Medulla oblongata (tissue), 1 donor: Measurements from ENCODE around the gene MTHFSD.
A peak's percentile ranks its signal among the peaks of the same experiment; 100 is the strongest.

Source experiments
- DNase-seq: peaks from one replicate; pipeline ENCODE4 v3.0.0-alpha.2; 2015; ENCODE audit errors: extremely low spot score

The MTHFSD gene

DNA sequence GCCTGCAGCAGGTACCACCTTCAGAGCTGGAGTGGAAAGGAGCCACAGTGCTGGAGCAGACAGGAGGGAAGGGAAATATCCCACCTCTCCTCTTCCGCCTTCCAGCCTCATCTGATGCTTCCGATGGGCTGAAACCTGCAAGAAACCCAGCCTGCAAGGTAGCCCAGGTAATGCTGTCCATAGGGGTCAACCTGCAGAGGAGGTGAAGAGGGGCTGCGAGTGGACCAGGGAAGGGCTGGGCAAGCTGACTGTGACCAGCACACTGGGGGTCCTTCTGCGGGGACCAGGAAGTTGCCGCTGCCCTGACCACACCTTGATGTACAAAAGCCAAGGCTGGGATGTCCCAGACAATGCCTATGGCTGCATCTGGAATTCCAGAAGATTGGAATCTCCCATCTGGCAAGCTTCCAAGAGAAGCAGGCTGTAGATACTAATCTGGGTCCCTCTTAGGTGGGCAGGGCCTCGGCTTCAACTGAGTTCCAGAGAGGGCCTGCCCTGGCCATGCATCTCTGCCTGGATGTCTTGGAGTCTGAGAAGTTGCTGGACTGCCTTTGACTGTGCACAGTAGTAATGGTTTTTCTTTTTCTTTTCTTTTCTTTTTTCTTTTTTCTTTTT, 29.1 kb upstream of the MTHFSD start:
- no peak for DNase-seq

DNA sequence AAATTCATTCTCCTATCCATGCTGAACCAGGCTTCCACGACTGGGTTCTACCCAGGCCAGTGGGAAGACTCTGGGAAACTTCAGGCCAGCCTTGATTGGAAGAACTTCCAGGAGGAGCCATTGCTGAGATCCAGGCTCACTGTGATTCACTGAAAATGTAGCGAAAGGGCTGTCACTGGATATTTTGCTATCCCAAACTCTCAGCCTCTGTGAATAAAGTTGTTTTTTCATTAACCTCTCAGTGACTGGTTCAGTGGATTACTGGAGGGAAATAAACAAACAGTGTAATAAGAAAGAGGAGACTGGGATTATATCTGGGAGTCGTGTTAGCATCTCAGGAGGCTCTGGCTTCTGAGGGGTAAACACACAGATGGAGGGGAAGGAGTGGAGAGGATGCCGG, 26.4 kb upstream of the MTHFSD start:
- no peak for DNase-seq

DNA sequence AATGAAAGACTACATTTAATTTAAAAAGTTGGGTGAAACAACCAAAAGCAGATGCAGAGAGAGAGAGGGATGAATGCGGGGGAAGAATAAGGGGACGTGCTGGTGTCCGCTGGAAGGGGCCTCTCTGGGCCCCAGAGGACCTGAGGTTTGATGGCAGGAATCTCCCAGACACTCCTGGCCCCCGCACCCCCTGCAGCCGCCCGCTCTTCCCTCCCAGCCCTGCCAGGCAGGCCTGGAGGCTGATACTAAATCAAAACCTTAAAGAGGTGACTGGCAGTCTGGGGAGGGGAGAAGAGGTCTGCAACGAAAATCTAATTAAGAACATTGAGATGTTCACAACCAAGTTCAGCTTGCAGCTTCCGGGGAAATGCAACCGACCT, 25.7 kb upstream of the MTHFSD start:
- no peak for DNase-seq

DNA sequence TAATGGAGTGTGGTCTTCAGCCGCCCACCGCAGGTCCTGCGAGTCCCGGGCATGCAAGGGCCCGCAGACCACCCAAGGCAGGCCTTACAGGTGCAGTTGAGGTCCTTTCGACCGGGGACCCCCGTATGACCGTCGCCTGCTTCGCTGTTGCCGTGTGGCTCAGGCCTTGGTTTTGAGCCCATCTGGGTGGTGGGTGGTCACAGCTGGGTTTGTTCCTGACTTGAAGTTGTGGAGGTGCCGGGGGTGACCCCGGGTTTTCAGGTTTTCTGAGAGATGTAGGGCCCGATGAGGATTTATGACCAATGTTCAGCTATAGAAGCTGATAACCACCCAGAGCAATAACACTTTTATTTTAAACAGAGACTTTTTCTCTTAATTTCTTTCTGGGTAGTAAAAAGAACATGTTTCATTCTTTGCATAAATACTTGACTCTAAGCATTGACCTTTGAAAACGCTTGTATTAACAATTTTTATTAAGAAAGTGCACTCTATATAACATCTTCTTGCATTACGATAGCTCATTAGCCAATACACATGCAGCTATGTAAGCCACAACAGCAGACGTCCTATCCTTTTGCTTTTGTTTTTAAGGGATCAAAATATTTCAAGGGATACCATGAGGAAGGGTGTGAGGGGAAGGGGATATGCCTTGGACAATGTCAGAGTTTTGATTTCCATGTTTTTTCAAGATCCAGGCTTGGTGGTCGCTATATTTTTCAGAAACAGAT, 25.2 kb upstream of the MTHFSD start:
- DNase-seq, result no peak

DNA sequence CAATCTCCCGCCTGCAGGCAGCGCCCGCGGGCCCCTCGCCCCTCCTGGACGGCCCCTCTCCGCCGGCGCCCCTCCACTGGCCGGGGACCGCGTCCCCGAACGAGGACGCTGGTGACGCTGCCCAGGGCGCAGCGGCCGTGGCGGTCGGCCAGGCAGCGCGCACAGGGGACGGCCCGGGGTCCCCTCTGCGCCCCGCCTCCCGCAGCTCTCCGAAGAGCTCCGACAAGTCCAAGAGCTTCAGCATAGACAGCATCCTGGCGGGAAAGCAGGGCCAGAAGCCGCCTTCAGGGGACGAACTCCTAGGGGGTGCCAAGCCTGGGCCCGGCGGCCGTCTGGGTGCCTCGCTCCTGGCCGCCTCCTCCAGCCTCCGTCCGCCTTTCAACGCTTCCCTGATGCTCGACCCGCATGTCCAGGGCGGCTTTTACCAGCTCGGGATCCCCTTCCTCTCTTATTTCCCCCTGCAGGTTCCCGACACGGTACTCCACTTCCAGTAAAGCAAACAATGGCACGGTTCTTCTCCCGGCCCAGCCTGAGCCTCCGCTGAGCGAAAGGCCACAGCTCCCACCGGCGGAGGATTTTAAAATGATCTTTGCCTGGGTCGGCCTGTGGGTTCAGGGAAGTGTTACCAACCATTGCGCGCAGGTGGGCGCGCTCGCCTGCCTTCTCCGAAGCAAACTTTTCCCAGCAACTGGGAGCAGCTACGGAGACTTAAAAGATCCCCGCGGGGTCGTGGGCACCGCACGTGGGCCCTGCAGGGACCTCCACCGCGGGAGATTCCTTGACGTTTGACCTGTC, 24.4 kb upstream of the MTHFSD start:
- no peak for DNase-seq

DNA sequence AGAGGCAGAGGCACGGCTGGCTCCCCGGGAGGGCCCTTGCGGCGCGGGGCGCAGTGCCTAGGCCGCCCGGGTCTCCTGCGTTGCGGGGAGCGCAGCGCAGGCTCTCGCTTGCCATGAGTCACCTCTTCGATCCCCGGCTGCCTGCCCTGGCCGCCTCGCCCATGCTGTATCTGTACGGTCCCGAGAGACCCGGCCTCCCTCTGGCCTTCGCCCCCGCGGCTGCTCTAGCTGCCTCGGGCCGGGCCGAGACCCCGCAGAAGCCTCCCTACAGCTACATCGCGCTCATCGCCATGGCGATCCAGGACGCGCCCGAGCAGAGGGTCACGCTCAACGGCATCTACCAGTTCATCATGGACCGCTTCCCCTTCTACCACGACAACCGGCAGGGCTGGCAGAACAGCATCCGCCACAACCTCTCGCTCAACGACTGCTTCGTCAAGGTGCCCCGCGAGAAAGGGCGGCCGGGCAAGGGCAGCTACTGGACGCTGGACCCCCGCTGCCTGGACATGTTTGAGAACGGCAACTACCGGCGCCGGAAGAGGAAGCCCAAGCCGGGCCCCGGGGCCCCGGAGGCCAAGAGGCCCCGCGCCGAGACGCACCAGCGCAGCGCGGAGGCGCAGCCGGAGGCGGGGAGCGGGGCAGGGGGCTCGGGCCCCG, 23.7 kb upstream of the MTHFSD start:
- DNase-seq, result no peak

DNA sequence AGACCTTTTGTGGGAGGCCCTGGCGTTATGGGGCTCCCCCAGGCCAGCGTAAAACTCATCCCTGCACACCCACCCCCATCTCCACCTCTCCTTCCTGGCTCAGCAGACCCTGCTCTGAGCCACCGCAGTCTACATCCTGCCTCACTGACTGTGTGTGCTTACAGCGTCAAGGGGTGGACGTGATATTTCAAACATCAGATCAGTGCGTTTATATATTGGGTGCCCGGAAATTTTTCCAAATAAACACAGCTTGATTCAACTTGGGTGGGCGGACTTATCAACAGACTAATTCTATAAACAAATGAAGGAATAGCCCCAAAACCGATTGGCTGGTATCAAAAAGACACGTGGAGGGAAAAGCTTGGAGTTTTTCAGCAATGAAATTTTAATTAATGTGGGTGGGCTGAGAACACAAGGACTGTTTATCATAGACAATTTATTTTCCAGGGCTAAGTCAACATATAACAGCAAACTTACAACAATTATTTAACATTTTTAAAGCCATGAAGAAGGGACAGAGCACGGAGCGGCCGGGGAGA, 23.1 kb upstream of the MTHFSD start, which contains the start of gene FOXL1:
TSS of gene FOXL1 (plus strand) at position 489 of the 539 bp plus-strand sequence. CDS start 175 bp downstream, outside the sequence.
- no peak for DNase-seq

DNA sequence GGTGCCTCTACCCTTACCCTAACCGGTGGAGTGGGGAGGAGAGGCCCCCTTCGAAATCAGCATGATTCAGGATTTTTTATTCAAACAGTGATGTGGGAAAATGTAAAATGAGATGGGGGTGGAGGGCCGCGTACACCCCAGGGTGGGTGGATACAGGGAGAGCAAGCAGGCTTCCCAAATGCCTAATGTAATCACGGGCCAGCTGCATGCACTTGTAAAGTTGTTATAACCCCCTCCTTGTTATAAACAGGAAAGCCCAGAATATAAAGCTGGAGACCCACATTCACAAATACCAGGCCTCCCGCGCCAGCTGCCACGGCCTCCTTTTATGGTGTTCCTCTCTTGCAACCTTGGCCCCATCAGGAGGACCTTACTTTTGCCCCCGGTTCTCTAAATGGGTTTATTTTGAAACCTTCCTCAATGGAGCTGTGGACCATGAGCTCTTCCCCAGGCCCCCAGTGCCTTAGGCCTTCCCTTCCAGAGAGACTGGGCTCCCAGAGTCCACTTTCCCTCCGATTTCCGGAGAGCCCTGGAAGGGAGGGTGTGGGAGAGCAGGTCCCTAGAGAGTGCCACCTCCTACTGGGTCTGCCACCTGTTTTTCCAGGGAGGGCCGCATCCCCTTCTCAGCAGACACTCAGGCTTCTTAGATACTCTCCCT, 22.4 kb upstream of the MTHFSD start:
- no peak for DNase-seq

DNA sequence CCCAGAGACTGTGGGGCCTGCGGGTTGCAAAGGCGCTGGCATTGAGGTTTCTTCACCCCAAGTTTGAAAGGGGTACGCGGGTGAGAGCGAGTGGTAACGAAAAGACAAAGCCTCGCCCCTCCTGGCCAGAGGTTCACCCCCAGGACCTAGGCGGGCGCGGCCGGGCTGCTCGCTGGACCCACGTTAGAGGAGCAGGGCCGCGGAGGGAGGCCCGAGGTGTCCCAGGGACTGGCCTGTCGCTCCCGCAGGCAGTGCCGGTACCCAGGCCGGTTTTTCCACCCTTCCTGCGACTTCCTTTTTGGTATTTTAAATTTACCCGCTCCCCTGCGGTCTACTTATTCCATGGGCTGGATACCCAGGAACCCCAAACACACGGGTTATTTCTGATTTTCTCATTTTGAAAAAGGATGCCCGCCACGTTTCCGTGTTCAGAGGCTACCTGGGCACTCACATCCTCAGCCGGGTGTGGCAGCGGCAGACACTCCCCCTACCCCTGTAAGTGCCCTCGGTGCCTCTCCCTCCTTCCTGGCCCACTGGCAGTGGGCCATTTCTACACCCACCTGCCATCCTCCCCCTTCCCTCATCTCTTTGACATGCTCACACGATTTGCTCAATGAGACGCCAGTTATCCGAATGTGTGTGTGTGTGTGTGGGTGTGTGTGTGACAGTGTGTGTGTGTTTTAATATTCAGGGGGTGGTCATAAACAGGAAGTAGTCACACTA, 21.7 kb upstream of the MTHFSD start:
- no peak for DNase-seq

DNA sequence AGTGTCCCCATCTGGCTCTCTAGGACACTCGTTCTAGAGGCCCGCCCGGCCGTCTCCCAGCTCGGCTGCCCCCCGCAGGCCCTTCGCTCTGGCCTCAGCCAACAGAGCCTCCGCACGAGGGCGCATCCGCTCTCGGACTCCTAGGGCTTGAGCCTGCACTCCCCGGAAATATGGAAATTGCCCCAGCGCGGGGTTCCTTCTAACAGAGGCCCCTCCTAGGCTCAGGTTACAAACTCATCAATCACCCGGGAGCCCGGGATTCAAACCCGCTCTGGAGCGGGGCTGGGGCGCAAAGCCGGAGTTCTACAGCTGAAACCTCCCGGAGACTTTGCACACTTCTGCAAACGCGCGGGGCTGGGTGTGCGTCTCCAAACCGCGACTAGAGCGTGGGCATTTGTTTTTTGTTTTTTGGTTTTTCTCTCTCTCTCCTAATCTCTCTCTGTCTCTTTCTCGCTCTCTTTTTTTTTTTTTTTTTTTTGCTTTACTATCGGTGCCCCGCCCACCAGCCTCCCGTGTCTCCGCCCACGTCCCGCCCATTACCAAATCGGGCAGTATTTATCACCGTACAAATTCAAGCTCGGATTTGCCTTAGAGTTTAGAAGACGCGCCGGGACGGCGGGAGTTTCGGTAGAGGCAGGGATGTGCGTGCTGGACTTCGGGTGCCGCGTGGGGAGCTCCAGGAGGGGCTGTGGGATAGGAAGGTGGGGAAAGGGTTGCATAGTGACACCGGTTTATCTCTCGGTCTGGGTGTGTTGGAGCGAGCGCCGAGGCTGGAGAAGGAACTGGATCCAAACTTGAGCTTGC, 20.9 kb upstream of the MTHFSD start:
- DNase-seq, result peak; percentile 31

DNA sequence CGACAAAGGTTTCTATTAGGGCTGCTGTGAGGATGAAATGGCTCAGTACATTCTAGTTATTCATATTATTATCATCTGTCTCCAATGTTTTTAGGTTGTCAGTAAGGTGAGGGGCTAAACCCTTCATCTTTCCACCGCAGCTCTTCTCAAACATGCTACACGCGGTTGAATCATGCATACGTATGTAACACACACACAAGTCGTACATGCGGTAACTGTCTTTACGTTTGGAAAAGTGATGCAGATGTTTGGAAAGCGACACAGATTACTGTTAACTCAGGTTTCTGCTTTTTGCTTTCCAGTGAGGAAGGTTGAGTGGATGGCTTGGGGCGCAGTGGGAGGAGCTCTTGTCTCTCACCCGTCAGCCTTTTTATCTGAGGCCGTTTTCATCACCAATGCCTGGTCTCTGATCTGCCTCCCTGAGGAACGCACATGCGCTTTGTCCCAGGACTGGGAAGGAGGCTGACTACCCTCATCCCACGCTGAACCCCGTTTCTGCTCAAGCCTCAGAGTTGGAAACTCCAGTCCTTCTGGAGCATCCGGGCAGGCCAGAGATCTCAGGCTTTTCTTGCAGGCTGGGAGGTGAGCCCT, 20.2 kb upstream of the MTHFSD start:
- no peak for DNase-seq

DNA sequence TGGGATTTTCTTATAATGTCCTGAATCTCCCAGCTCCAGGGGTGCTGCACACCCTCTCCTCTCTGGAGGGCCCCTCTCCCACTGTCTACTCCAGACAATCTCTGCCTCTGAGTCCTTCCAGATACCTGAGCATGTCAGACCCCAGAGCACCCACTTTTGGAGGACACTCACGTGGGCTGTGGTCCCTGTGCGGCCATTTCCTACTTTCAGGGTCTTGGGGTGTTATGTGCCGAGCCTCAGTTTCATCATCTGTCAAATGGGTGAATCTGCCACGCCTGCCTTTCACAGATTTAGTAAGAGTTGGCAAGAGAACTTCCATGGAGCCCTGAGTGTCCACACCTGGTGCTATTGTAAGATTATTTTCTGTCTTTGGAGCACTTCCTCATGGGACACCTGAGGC, 19.6 kb upstream of the MTHFSD start:
- DNase-seq, result no peak

DNA sequence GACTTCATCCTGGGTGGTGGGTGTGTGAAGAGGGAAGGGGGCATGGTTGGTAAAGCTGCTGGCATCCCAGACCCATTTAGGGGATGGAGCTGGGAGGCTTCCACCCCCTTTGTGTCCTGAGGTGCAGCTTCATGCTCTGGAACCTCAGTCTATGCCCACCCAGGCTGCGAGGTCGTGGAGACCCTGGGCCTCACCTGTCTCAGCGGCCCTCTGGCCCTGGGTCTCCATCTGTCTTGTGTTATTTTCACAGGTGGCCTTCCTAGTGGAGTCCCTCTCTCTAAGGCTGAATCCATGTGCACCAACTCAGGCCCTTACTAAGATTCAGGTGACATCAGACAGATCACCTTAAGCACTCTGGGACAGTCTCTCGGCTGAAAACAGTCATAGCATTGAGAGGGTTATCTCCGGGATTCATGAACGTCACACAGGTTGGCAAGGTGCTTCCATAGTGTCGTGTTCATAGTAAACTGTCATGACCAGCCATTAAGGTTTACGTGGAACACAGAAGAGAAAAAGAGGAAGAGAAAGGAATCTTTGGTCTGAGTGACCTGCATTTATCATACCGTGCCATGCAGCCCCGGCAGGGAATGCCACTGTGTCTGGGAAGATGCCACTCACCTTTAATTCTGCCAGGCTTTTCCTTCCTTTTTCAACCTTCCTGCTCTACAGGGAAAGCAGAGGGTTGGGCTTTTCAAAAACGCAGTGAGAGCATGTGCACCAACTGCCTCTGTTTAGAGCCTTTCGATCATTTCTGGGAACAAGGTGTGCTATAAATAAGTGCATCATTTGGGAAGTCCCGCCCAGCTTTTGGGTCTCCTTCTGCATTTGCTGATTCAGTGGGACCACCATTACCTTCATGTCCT, 18.8 kb upstream of the MTHFSD start:
- DNase-seq, result no peak

DNA sequence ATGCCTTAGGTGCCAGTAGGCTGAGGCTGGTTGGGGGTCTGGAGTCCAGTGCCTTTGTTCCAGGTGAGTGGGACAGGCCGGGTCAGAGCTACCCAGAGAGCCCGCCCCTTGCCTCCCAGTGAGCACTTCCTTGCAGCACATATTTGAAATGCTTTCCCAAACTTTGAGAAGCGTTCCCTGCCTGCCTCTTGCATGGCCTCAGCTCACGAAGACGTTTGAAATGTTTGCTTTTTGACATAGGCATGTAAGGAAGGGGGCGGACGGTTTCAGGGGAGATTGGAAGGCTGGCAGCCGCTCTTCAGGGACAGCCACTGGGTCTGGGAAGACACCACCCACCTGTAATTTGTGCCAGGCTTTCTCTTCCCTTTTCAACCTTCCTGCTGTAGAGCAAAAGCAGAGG, 18.2 kb upstream of the MTHFSD start:
- no peak for DNase-seq

DNA sequence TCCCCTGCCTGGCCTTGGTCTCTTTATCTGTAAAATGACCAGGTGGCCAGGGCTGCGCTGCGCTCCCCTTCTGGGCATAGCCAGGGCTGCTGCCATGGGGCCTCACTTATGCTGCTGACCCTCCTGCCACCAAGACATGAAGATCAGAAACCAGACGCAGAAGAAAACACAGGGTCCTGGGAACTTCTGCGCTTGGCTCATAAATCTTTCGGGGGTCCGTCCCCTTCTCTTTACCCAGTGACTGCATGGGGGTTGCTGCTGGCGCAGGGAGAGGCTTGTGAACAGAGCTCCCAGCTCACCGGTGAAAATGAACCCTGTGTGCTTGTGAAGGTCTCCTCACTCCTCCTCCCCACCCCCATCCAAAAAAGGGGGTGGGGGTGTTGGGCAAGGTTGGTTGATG, 17.6 kb upstream of the MTHFSD start:
- DNase-seq, result no peak

DNA sequence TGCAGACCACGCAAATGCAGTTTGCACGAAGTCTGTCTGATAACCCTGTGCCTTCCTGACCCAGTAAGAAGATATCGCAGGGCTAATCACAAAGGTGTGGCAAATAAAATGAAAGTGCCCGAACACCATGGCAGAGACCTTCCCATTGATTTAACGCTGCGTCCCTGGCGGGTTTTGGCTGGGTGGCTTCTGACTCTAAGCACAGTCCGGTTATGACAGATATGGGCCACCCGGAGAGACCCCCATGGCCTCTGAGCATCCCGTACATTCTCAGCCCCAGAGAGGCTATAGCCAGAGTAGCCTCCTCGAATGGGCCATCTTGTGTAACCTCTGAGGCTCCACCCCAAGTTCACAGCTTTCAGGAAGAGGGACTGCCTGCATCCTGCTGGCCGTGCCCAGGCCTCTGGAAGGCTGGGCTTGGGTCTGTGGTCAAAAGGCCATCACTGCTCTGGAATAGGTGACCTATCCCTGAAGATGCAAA, 17.0 kb upstream of the MTHFSD start:
- no peak for DNase-seq

DNA sequence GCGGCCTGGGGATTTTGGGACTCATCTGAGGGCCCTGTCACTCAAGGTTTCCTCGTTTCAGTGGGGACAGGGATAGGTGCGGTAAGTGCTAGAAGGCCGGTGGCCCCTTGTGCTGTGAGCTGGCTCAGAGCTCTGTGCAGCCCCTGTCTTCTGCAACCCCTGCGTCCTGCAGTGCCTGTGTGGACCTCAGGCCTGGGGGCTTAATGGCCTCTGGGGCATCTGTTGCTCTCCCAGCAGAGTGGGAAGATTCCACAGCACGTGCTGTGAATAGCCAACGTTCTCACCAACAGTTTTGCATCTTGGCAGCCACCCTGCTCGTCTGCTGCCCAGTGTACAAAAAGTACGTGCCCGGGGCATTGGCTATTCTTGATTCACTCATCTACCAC, 16.5 kb upstream of the MTHFSD start:
- no peak for DNase-seq
